T-cell (primary cell): ENCODE results near the gene ADAMTS1. TPM values are rescaled to one million over a fixed set of nuclear protein-coding genes. Genes with fewer than 3 reads are reported as not detected.
"Not testable (repeated sequence)": the region's sequence is repeated elsewhere in the genome, so short reads cannot be mapped to it uniquely, and the experiment has no call there.

Experiments used
- ATAC-seq, 4 experiments: fragments of 200-7000 bp in 3 of 4; fragments of 150-1000 bp in 1 of 4; cut with Tn5 transposase; replicated peaks in 1 of 4; 1 replicate in 3 of 4; 2 replicates in 1 of 4; pipeline ENCODE4 v1.10.0; 2021; ENCODE audit warnings: moderate library complexity in 3 of 4, mild to moderate bottlenecking in 2 of 4, moderate number of reproducible peaks in 1 of 4
- CTCF ChIA-PET, 2 donors: fragments of 300-600 bp; sonication (Branson Sonifier 250); formaldehyde crosslinking; loops; one replicate each; lab custom pipeline; 2022; ENCODE audit warnings: antibody characterized with exemption in 2 of 2; lab: Charles Lee
- POLR2A ChIA-PET, 2 donors: fragments of 300-600 bp; sonication (Branson Sonifier 250); formaldehyde crosslinking; loops; one replicate each; lab custom pipeline; 2022; ENCODE audit warnings: antibody characterized with exemption in 2 of 2; lab: Charles Lee
- DNase-seq, 35 experiments: peaks; one replicate each; pipeline versions ENCODE4 v3.0.0 to v3.0.0-alpha.2; 2013 to 2023
- H3K27ac ChIP-seq: one replicate; pipeline ENCODE4 v1.5.1; 2013; ENCODE audit warnings: low read length
- H3K27me3 ChIP-seq, 2 experiments: replicated peaks in 1 of 2; 1 replicate in 1 of 2; 2 replicates in 1 of 2; pipeline versions ENCODE4 v1.6.1 to v1.7.0; 2013; ENCODE audit warnings: low read length in 1 of 2, mixed read lengths in 1 of 2; ENCODE audit not compliant: control insufficient read depth in 2 of 2, insufficient read depth in 2 of 2; ENCODE audit errors: extremely low read depth in 1 of 2
- H3K36me3 ChIP-seq, 2 donors: 1 replicate in 1 of 2; 2 replicates in 1 of 2; pipeline versions ENCODE4 v1.6.1 to v1.7.0; 2013; ENCODE audit warnings: low read length in 1 of 2; ENCODE audit not compliant: control insufficient read depth in 2 of 2, insufficient read depth in 1 of 2; ENCODE audit errors: extremely low read depth in 1 of 2
- H3K4me1 ChIP-seq, 2 experiments: 1 replicate in 1 of 2; 2 replicates in 1 of 2; pipeline versions ENCODE4 v1.6.1 to v1.7.0; 2013; ENCODE audit warnings: low read length in 2 of 2, mixed read lengths in 1 of 2; ENCODE audit not compliant: insufficient read depth in 2 of 2, control insufficient read depth in 1 of 2; ENCODE audit errors: extremely low read depth in 1 of 2
- H3K4me3 ChIP-seq, 2 donors: 1 replicate in 1 of 2; 2 replicates in 1 of 2; pipeline versions ENCODE4 v1.5.1 to v1.7.0; 2013; ENCODE audit warnings: mild to moderate bottlenecking in 2 of 2, low read length in 1 of 2, moderate library complexity in 1 of 2; ENCODE audit not compliant: control insufficient read depth in 1 of 2; ENCODE audit errors: extremely low read depth in 1 of 2
- H3K9me3 ChIP-seq: 2 replicates; pipeline ENCODE4 v1.7.0; 2013
- H3K27ac Mint-ChIP-seq, 2 donors: one replicate each; pipeline ENCODE4 v1.8.0; 2020 to 2021; ENCODE audit warnings: mild to moderate bottlenecking in 2 of 2, mixed read lengths in 2 of 2
- H3K27me3 Mint-ChIP-seq, 2 donors: one replicate each; pipeline ENCODE4 v1.8.0; 2021 to 2022; ENCODE audit warnings: mixed read lengths in 2 of 2
- H3K36me3 Mint-ChIP-seq: one replicate; pipeline ENCODE4 v1.8.0; 2021; ENCODE audit warnings: mixed read lengths
- H3K4me1 Mint-ChIP-seq, 3 donors: one replicate each; pipeline ENCODE4 v1.8.0; 2020 to 2022; ENCODE audit warnings: mixed read lengths in 3 of 3, mild to moderate bottlenecking in 1 of 3
- H3K4me3 Mint-ChIP-seq, 3 donors: one replicate each; pipeline ENCODE4 v1.8.0; 2020 to 2022; ENCODE audit warnings: mild to moderate bottlenecking in 3 of 3, mixed read lengths in 3 of 3, moderate library complexity in 3 of 3
- H3K9me3 Mint-ChIP-seq, 3 donors: one replicate each; pipeline ENCODE4 v1.8.0; 2020 to 2022; ENCODE audit warnings: mixed read lengths in 3 of 3
- WGBS: methylation state at CpG from one replicate; pipeline ENCODE4 v1.1.5; 2013; ENCODE audit warnings: missing lambda C conversion rate; ENCODE audit not compliant: insufficient coverage; 5-methylcytosine and 5-hydroxymethylcytosine counted together
- total RNA-seq, 35 experiments: library from RNA in 6 of 35; stranded (reverse) in 6 of 35; fragments of 120-200 nt in 1 of 35; gene quantifications; one replicate each; pipeline versions ENCODE4 v1.2.1 to v1.2.4 and lab custom pipeline; 2013 to 2026

Gene ADAMTS1
- total RNA-seq, 5 donors from 2014 or later (not counting 1 experiment from before 2014, with no cell fraction given), result 0.40 to 1.7 (median 0.72) TPM

DNA sequence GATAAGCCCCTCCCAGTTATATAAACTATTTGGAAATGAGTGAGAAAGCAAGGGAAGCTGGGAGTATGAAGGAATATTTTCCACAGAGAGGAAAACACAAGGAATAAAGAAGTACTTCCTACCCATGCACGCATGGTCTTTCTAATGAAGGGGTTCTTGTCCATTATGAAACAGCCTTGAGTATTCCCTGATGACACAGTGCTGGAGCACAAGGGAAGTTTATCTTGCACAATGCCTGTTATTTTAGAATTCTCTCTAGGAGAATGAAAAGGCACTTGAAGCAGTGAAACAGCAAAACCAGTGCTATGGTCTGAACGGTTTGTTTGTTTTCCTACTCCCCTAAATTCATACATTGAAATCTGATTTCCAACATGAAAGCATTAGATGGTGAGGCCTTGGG lies 38.6 kb upstream of the ADAMTS1 start:
- Histone ChIP-seq H3K4me3 (no peak overlapping the region), H3K9me3 (no peaks in the 10 kb centered on the region), H3K27me3 (no peaks in the 10 kb centered on the region), H3K4me1 (no peaks in the 10 kb centered on the region), H3K36me3 (no peaks in the 10 kb centered on the region), H3K27ac (no peak overlapping the region)
- ChIA-PET POLR2A (no interaction called here), CTCF (no interaction called here)
- H3K36me3 Mint-ChIP-seq, result no peaks in the 10 kb centered on the region
- no peak for ATAC-seq
- peaks cover 0 to 4% (median 0%) of the 10 kb centered on the region in 3 donors for H3K9me3 Mint-ChIP-seq
- peaks cover 0 to 12% of the 10 kb centered on the region in 2 donors for H3K27me3 Mint-ChIP-seq
- no peak overlapping the region for H3K27ac Mint-ChIP-seq
- H3K4me1 Mint-ChIP-seq, result no peaks in the 10 kb centered on the region
- no peak for DNase-seq
- H3K4me3 Mint-ChIP-seq, result no peak overlapping the region
- WGBS, result no CpG with 5 or more reads among the region's 2 CpGs

DNA sequence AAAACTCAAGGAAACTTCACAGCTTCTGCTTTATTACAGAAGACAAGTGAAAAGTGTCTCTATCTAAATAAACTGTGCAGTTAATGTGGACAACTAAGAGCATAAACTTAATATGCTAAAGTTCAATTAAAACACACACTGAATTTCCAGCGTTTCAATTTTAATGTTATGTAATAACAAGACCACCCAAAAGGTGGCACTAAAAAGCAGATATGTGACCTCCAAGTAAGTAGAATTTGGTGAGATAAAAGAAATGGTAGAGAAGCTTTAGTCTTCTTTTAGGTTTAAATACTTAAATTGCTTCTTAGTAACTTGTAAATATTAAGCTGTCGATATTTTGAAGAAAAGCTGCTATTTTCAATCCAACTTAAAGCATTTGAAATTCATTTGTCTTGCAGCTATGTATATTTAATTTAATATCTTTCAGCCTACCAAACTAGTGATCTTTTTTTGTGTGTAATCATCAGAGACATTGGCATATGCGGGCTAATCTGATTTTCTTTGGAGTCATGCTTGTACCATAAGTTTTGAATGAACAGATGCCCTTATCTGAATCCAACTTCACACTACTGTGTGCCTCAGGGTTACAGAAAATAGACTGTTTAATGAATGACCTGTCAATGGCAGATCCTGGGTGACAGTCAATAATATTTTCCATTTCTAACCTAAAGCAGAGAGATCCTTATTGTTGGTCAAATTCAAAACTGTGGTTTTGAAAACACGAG lies 36.5 kb upstream of the ADAMTS1 start:
- H3K4me3 ChIP-seq, result no peak overlapping the region
- DNase-seq (no peak), ATAC-seq (no peak)
- H3K27me3 ChIP-seq, result no peaks in the 10 kb centered on the region
- H3K27ac ChIP-seq, result no peak overlapping the region
- H3K9me3 ChIP-seq, result no peaks in the 10 kb centered on the region
- ChIA-PET POLR2A (no interaction called here), CTCF (interaction anchor here (0.6 to 1.1 kb wide), 2 partner anchors 17 to 1867 kb away, joined by 3 read pairs; no protein-coding TSS in a partner anchor)
- H3K4me1 Mint-ChIP-seq, result no peaks in the 10 kb centered on the region
- H3K4me3 Mint-ChIP-seq, result no peak overlapping the region
- H3K36me3 ChIP-seq, result no peaks in the 10 kb centered on the region
- no peaks in the 10 kb centered on the region for H3K36me3 Mint-ChIP-seq
- WGBS, result no CpG with 5 or more reads among the region's 4 CpGs
- no peaks in the 10 kb centered on the region for H3K9me3 Mint-ChIP-seq
- H3K4me1 ChIP-seq, result no peaks in the 10 kb centered on the region
- no peak overlapping the region for H3K27ac Mint-ChIP-seq
- peaks cover 0 to 5% of the 10 kb centered on the region in 2 donors for H3K27me3 Mint-ChIP-seq

DNA sequence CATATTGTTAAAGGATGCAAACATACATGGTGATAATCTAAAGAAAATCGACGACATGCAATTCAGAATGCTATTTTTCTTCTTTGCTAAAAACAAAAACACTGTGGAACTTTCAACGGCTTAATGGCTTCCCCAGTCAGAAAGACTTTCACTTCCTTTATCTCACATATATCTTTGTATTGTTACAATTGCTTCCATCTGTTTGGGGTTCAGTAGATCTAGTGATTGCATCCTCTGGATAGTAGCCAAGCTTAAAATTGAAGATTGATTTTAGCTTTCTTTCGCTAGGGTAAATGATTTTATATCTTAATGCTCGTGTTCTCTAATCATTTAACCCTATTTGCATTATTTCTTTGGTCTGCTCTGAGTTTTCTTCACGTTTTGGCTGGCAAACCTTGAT lies 31.8 kb upstream of the ADAMTS1 start:
- CTCF ChIA-PET, result no interaction called here

DNA sequence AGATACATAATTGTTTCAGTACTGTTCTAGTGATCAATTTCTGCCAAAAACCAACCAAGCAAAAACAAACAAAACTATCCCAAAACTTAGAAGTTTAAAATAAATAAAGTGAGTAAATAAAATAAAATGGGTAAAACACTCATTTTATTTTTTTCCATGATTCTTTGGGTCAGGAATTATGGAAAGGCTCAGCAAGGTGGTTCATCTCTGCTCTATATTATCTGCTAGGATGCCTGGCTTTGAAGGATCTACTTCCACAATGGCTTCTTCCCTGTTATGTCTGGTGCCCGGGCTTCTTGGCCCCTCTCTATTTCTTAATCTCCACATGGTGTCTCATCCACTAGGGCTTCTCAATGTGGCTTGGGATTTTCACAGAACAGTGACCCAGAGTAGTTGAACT lies 29.1 kb upstream of the ADAMTS1 start:
- 100% methylated on average over 1 of the region's 1 CpG for WGBS
- no peaks in the 10 kb centered on the region for H3K4me1 Mint-ChIP-seq
- no peak overlapping the region for H3K4me3 ChIP-seq
- H3K27me3 ChIP-seq, result no peaks in the 10 kb centered on the region
- no peak for ATAC-seq
- H3K4me1 ChIP-seq, result no peaks in the 10 kb centered on the region
- peaks cover 0 to 2% (median 0%) of the 10 kb centered on the region in 3 donors for H3K9me3 Mint-ChIP-seq
- no peaks in the 10 kb centered on the region for H3K9me3 ChIP-seq
- no peak overlapping the region for H3K27ac Mint-ChIP-seq
- H3K4me3 Mint-ChIP-seq, result no peak overlapping the region
- no peaks in the 10 kb centered on the region for H3K36me3 Mint-ChIP-seq
- peaks cover 0 to 5% of the 10 kb centered on the region in 2 donors for H3K27me3 Mint-ChIP-seq
- ChIA-PET POLR2A (no interaction called here), CTCF (no interaction called here)
- no peak for DNase-seq
- H3K36me3 ChIP-seq, result no peaks in the 10 kb centered on the region
- no peak overlapping the region for H3K27ac ChIP-seq

More for the DNA sequence above, 31.8 kb upstream of the ADAMTS1 start:
- no CpG with 5 or more reads among the region's 6 CpGs for WGBS
- no peak for ATAC-seq
- Mint-ChIP-seq H3K36me3 (no peaks in the 10 kb centered on the region), H3K27me3 (peaks cover 0 to 3% of the 10 kb centered on the region in 2 donors), H3K27ac (no peak overlapping the region), H3K4me1 (no peaks in the 10 kb centered on the region), H3K9me3 (peaks cover 0 to 2% (median 0%) of the 10 kb centered on the region in 3 donors), H3K4me3 (no peak overlapping the region)
- no peak overlapping the region for H3K27ac ChIP-seq
- no peaks in the 10 kb centered on the region for H3K36me3 ChIP-seq
- POLR2A ChIA-PET, result no interaction called here
- no peak overlapping the region for H3K4me3 ChIP-seq
- no peaks in the 10 kb centered on the region for H3K4me1 ChIP-seq
- H3K9me3 ChIP-seq, result no peaks in the 10 kb centered on the region
- DNase-seq, result no peak
- H3K27me3 ChIP-seq, result no peaks in the 10 kb centered on the region

DNA sequence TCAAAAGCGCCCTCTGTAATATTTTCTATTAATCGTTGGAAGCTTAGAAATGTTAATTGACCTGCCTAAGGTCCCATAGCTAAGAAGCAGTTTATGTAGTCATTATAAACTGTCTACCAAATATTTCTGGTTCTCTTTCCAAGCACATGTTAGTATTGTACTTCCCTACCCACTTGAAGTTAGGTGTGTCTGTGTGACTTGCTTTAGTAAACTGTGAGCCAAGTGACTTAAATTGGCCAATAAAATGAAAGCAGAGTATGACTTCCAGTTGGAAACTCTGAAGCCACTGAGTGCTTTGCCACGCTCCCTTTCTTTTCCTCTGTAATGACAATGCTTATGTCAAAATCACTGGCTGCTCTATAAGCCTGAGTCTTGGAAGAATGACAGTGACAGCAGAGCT lies 20.6 kb upstream of the ADAMTS1 start:
- H3K27me3 Mint-ChIP-seq, result peaks cover 0 to 7% of the 10 kb centered on the region in 2 donors
- 80% methylated on average over 1 of the region's 3 CpGs for WGBS
- POLR2A ChIA-PET, result interaction anchor here in 1 of 2 donors (0.5 kb wide), 1 partner anchor 1781 kb away, joined by 6 read pairs; no protein-coding TSS in a partner anchor
- Histone ChIP-seq H3K4me3 (no peak overlapping the region), H3K9me3 (no peaks in the 10 kb centered on the region), H3K36me3 (no peaks in the 10 kb centered on the region), H3K27ac (no peak overlapping the region), H3K27me3 (no peaks in the 10 kb centered on the region), H3K4me1 (no peaks in the 10 kb centered on the region)
- no peaks in the 10 kb centered on the region for H3K9me3 Mint-ChIP-seq
- no peak overlapping the region for H3K27ac Mint-ChIP-seq
- DNase-seq (no peak), ATAC-seq (no peak)
- H3K4me3 Mint-ChIP-seq, result no peak overlapping the region
- CTCF ChIA-PET, result no interaction called here
- H3K36me3 Mint-ChIP-seq, result no peaks in the 10 kb centered on the region
- H3K4me1 Mint-ChIP-seq, result no peaks in the 10 kb centered on the region

DNA sequence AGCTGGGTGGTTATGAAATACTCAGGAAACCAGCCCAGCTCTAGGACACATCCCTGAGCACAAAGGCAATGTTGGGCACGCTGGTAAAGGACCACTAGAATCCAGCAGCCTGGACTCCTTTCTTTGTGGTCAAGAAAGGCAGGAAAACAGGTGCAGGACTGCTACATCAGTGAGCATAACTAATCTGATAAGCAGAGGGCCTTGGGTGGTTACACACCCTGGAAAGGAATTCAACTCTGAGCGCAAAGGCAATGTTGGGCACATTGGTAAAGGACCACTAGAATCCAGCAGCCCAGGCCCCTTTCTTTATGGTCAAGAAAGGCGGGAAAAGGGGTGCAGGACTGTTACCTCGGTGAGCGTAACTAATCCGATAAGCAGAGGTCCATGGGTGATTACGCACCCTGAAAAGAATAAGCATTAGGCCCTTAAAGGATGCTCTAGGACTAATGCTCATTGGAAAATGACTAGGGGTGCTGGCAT lies 11.7 kb upstream of the ADAMTS1 start:
- CTCF ChIA-PET, H3K27me3 ChIP-seq, H3K9me3 ChIP-seq, H3K27ac Mint-ChIP-seq, H3K27ac ChIP-seq, H3K4me1 ChIP-seq, H3K4me3 Mint-ChIP-seq, POLR2A ChIA-PET, H3K9me3 Mint-ChIP-seq, H3K4me3 ChIP-seq, H3K4me1 Mint-ChIP-seq, H3K36me3 ChIP-seq, DNase-seq, H3K36me3 Mint-ChIP-seq, ATAC-seq: not testable (repeated sequence)
- H3K27me3 Mint-ChIP-seq, result peaks cover 0 to 20% of the 10 kb centered on the region in 2 donors
- WGBS, result 84% methylated on average over 6 of the region's 7 CpGs
